IMR-90 (cell line): ENCODE measurements around the gene PSMD10. TPM values are rescaled to one million over a fixed set of nuclear protein-coding genes. Genes with fewer than 3 reads are reported as not detected.

ENCODE experiments used
- ATAC-seq: fragments of 200-7000 bp; cut with Tn5 transposase; 2 replicates; pipeline ENCODE4 v1.9.1; 2020; ENCODE audit warnings: low read depth, mild to moderate bottlenecking, moderate library complexity
- BruUV-seq: library from RNA; stranded (reverse); fragments of 400-500 nt; replicated peaks from 2 replicates; lab custom pipeline; 2021; lab: Mats Ljungman, UMichigan
- CTCF ChIA-PET: fragments of 300-600 bp; formaldehyde crosslinking; extraction: SDS; loops from one replicate; lab custom pipeline; 2021; ENCODE audit warnings: antibody characterized with exemption; lab: Yijun Ruan, JAX
- POLR2A ChIA-PET: fragments of 300-600 bp; sonication (Branson Sonifier 250); formaldehyde crosslinking; loops from one replicate; lab custom pipeline; 2022; ENCODE audit warnings: antibody characterized with exemption; ENCODE audit not compliant: unreplicated experiment; lab: Charles Lee
- DNase-seq: peaks from one replicate; pipeline ENCODE4 v3.0.0; 2013
- H2AFZ ChIP-seq: replicated peaks from 2 replicates; pipeline ENCODE3; 2013; ENCODE audit warnings: low read length, mild to moderate bottlenecking; ENCODE audit not compliant: poor library complexity
- H2AK5ac ChIP-seq: 2 replicates; pipeline ENCODE4 v1.6.1; 2013; ENCODE audit warnings: low read depth, low read length, inconsistent platforms
- H2AK9ac ChIP-seq: replicated peaks from 2 replicates; pipeline ENCODE3; 2013; ENCODE audit warnings: mild to moderate bottlenecking, low read depth, low read length, moderate library complexity; ENCODE audit not compliant: poor library complexity
- H2BK120ac ChIP-seq: 2 replicates; pipeline ENCODE4 v1.6.1; 2013; ENCODE audit warnings: low read depth, low read length, inconsistent platforms
- H2BK15ac ChIP-seq: 3 replicates; pipeline ENCODE4 v1.6.1; 2013; ENCODE audit warnings: low read depth, low read length, inconsistent platforms
- H2BK20ac ChIP-seq: 2 replicates; pipeline ENCODE4 v1.6.1; 2013; ENCODE audit warnings: low read depth, mild to moderate bottlenecking, inconsistent platforms, low read length, moderate library complexity
- H2BK5ac ChIP-seq: 2 replicates; pipeline ENCODE4 v1.6.1; 2013; ENCODE audit warnings: mild to moderate bottlenecking, low read depth, low read length, inconsistent platforms; ENCODE audit not compliant: poor library complexity, severe bottlenecking
- H3K14ac ChIP-seq: replicated peaks from 2 replicates; pipeline ENCODE4 v1.6.1; 2013; ENCODE audit warnings: low read depth, low read length, inconsistent platforms
- H3K18ac ChIP-seq: 2 replicates; pipeline ENCODE4 v1.6.1; 2013; ENCODE audit warnings: low read depth, low read length, control low read depth
- H3K23ac ChIP-seq: 2 replicates; pipeline ENCODE4 v1.6.1; 2013; ENCODE audit warnings: low read depth, low read length, inconsistent platforms
- H3K27ac ChIP-seq: 2 replicates; pipeline ENCODE4 v1.5.1; 2013; ENCODE audit warnings: mild to moderate bottlenecking, control low read depth, low read length; ENCODE audit not compliant: insufficient read depth
- H3K27me3 ChIP-seq: 2 replicates; pipeline ENCODE4 v1.6.1; 2013; ENCODE audit warnings: low read length; ENCODE audit not compliant: control insufficient read depth, insufficient read depth
- H3K36me3 ChIP-seq: 2 replicates; pipeline ENCODE4 v1.6.1; 2013; ENCODE audit warnings: low read length, mixed read lengths; ENCODE audit not compliant: control insufficient read depth, insufficient read depth
- H3K4ac ChIP-seq: 2 replicates; pipeline ENCODE4 v1.6.1; 2013; ENCODE audit warnings: low read depth, low read length, inconsistent platforms
- H3K4me1 ChIP-seq: 2 replicates; pipeline ENCODE4 v1.6.1; 2013; ENCODE audit warnings: low read length, mixed read lengths; ENCODE audit not compliant: control insufficient read depth, insufficient read depth
- H3K4me2 ChIP-seq: 2 replicates; pipeline ENCODE4 v1.6.1; 2013; ENCODE audit warnings: low read depth, mild to moderate bottlenecking, control low read depth, low read length, moderate library complexity
- H3K4me3 ChIP-seq: 2 replicates; pipeline ENCODE4 v1.5.1; 2013; ENCODE audit warnings: low read depth, mild to moderate bottlenecking, control low read depth, low read length, moderate library complexity; ENCODE audit not compliant: insufficient read depth
- H3K56ac ChIP-seq: 2 replicates; pipeline ENCODE4 v1.6.1; 2013; ENCODE audit warnings: low read length, inconsistent platforms; ENCODE audit not compliant: insufficient read depth; ENCODE audit errors: extremely low read depth
- H3K79me1 ChIP-seq, 2 experiments: 2 replicates each; pipeline ENCODE4 v1.6.1; 2013; ENCODE audit warnings: low read length in 2 of 2, inconsistent platforms in 1 of 2, low read depth in 1 of 2
- H3K9ac ChIP-seq: 2 replicates; pipeline ENCODE4 v1.6.1; 2013; ENCODE audit warnings: low read depth, low read length, control low read depth
- H3K9me1 ChIP-seq: 2 replicates; pipeline ENCODE4 v1.6.1; 2013; ENCODE audit warnings: low read length, inconsistent platforms; ENCODE audit not compliant: insufficient read depth
- H3K9me3 ChIP-seq: 2 replicates; pipeline ENCODE4 v1.6.1; 2013; ENCODE audit warnings: low read length; ENCODE audit not compliant: control insufficient read depth, insufficient read depth
- H4K20me1 ChIP-seq: 2 replicates; pipeline ENCODE4 v1.6.1; 2013; ENCODE audit warnings: low read length, inconsistent platforms; ENCODE audit not compliant: insufficient read depth
- H4K5ac ChIP-seq: 2 replicates; pipeline ENCODE4 v1.6.1; 2013; ENCODE audit warnings: mild to moderate bottlenecking, low read depth, low read length, control low read depth
- H4K8ac ChIP-seq, 2 experiments: 2 replicates each; pipeline ENCODE4 v1.6.1; 2013; ENCODE audit warnings: low read depth in 2 of 2, low read length in 2 of 2, control low read depth in 1 of 2, inconsistent platforms in 1 of 2
- H4K91ac ChIP-seq: 2 replicates; pipeline ENCODE4 v1.6.1; 2013; ENCODE audit warnings: low read depth, low read length, inconsistent platforms; ENCODE audit not compliant: insufficient read depth
- BHLHE40 ChIP-seq: fragments of 150-350 bp; IDR thresholded peaks from 2 replicates; pipeline ENCODE4 v1.6.1; 2016; ENCODE audit warnings: mild to moderate bottlenecking, low read depth, low read length
- MAFK ChIP-seq: IDR thresholded peaks from 2 replicates; pipeline ENCODE4 v1.6.1; 2012; ENCODE audit warnings: low read depth, low read length, improper control_type of control experiment
- WGBS, 2 experiments: methylation state at CpG; one replicate each; pipeline versions ENCODE4 v1.1.5 to v1.1.7; 2013; ENCODE audit warnings: missing lambda C conversion rate in 2 of 2; ENCODE audit not compliant: insufficient read length in 1 of 2; ENCODE audit errors: extremely low coverage in 2 of 2; 5-methylcytosine and 5-hydroxymethylcytosine counted together
- dilution Hi-C: fragments of 300-500 bp; cut with HindIII; formaldehyde crosslinking; loops from one replicate; pipeline ENCODE4 v1.14.3; 2018; ENCODE audit warnings: low sequenced_read_pairs; ENCODE audit not compliant: unreplicated experiment
- in situ Hi-C: fragments of 300-500 bp; cut with MboI; formaldehyde crosslinking; loops from 3 replicates; pipeline ENCODE4 v1.14.3; 2019; ENCODE audit warnings: low sequenced_read_pairs, inconsistent platforms, mixed read lengths
- intact Hi-C: fragments of 100-400 bp; cut with micrococcal nuclease; formaldehyde crosslinking; loops from 2 replicates; pipeline ENCODE4 v1.10.0; 2022
- polyA plus RNA-seq, 3 experiments: library from polyadenylated mRNA; depleted of rRNA; stranded (reverse); fragments of >200 nt; gene quantifications; 2 replicates each; pipeline ENCODE4 v1.2.3, GENCODE V29; 2012; ENCODE audit warnings: low replicate concordance in 1 of 3
- total RNA-seq: library from RNA; depleted of rRNA; stranded (reverse); fragments of >200 nt; gene quantifications from 2 replicates; pipeline ENCODE4 v1.2.3, GENCODE V29; 2012

Gene PSMD10
- total and polyA plus RNA-seq, 2 of the 4 experiments (the other 2 are of a cell fraction), result 62.0 to 122 TPM

GRCh38 chrX:108044554-108045256 lies 46.6 kb downstream of the PSMD10 start, which contains the start of gene VSIG1:
Gene VSIG1, plus strand, starts transcription at chrX:108045065. Its CDS starts 66 bp downstream, at chrX:108045131.
- Histone ChIP-seq H3K27me3 (peaks cover 23% of the 10 kb centered on the region), H3K4me3 (no peak within 1 kb of the TSS), H3K4ac (no peak within 1 kb of the TSS), H4K5ac (no peak within 1 kb of the TSS), H3K14ac (no peak within 1 kb of the TSS), H3K56ac (no peak within 1 kb of the TSS), H4K91ac (no peak within 1 kb of the TSS), H3K18ac (no peak within 1 kb of the TSS), H3K27ac (no peak within 1 kb of the TSS), H3K9me1 (no peaks in the 10 kb centered on the region), H3K4me2 (no peak within 1 kb of the TSS), H3K36me3 (no peaks in the 10 kb centered on the region), H2BK120ac (no peak within 1 kb of the TSS), H2BK15ac (no peak within 1 kb of the TSS), H3K23ac (no peak within 1 kb of the TSS), H3K9ac (no peak within 1 kb of the TSS), H2AK9ac (no peak within 1 kb of the TSS), H4K20me1 (no peaks in the 10 kb centered on the region), H2BK20ac (no peak within 1 kb of the TSS), H3K79me1 (no peaks in the 10 kb centered on the region), H2BK5ac (no peak within 1 kb of the TSS), H2AK5ac (no peak within 1 kb of the TSS), H3K9me3 (no peaks in the 10 kb centered on the region), H4K8ac (no peak within 1 kb of the TSS), H2AFZ (no peak within 1 kb of the TSS), H3K4me1 (no peaks in the 10 kb centered on the region)
- in situ Hi-C loops, result no loop called here
- ChIA-PET CTCF (no interaction called here), POLR2A (no interaction called here)
- peak; percentile 74 for TF ChIP-seq MAFK
- TF ChIP-seq BHLHE40, result no peak
- intact Hi-C loops, result no loop called here
- no TSS peak for BruUV-seq
- dilution Hi-C loops, result no loop called here
- ATAC-seq, result no peak
- no CpG with 5 or more reads among the region's 10 CpGs for WGBS, 2 experiments
- no peak for DNase-seq
